HepG2 (cell line): ENCODE results near the gene THOP1. TPM values are rescaled to one million over a fixed set of nuclear protein-coding genes. Genes with fewer than 3 reads are reported as not detected.

Experiments used
- BRCA1 ChIP-seq: sonication (generic); formaldehyde crosslinking; IDR thresholded peaks from 2 replicates; pipeline ENCODE4 v1.4.0; 2020; ENCODE audit warnings: missing genetic modification reagents
- EED ChIP-seq: sonication (generic); formaldehyde crosslinking; IDR thresholded peaks from 2 replicates; pipeline ENCODE4 v1.5.0; 2020; ENCODE audit warnings: mild to moderate bottlenecking, missing genetic modification reagents
- FOXP1 ChIP-seq, 2 experiments: fragments of 450-650 bp in 1 of 2; IDR thresholded peaks; 2 replicates each; pipeline ENCODE4 v1.6.1; 2017 to 2018; ENCODE audit warnings: antibody characterized with exemption in 1 of 2
- GZF1 ChIP-seq: sonication (generic); formaldehyde crosslinking; IDR thresholded peaks from 2 replicates; pipeline ENCODE4 v1.5.1; 2020; ENCODE audit warnings: mild to moderate bottlenecking, missing genetic modification reagents
- HDAC6 ChIP-seq: fragments of 200-600 bp; sonication (generic); IDR thresholded peaks from 2 replicates; pipeline ENCODE4 v1.7.0; 2017; ENCODE audit warnings: mild to moderate bottlenecking, antibody characterized with exemption, low read length, low read depth
- NR1H2 ChIP-seq: sonication (generic); formaldehyde crosslinking; IDR thresholded peaks from 2 replicates; pipeline ENCODE4 v1.8.1; 2022; ENCODE audit warnings: low read depth, missing genetic modification reagents, borderline replicate concordance
- POGZ ChIP-seq: sonication (generic); formaldehyde crosslinking; IDR thresholded peaks from 2 replicates; pipeline ENCODE4 v1.4.0; 2020; ENCODE audit warnings: mild to moderate bottlenecking, missing genetic modification reagents
- RXRA ChIP-seq: sonication (generic); formaldehyde crosslinking; IDR thresholded peaks from 2 replicates; pipeline ENCODE4 v1.5.1; 2020; ENCODE audit warnings: missing genetic modification reagents
- SKI ChIP-seq: fragments of 450-650 bp; IDR thresholded peaks from one replicate; pipeline ENCODE4 v1.6.1; 2018; ENCODE audit warnings: mild to moderate bottlenecking; ENCODE audit not compliant: partially characterized antibody
- SNAI1 ChIP-seq: sonication (generic); formaldehyde crosslinking; IDR thresholded peaks from 2 replicates; pipeline ENCODE4 v1.5.0; 2020; ENCODE audit warnings: mild to moderate bottlenecking, missing genetic modification reagents, borderline replicate concordance
- TAF15 ChIP-seq: fragments of 200-400 bp; formaldehyde crosslinking; IDR thresholded peaks from one replicate; pipeline ENCODE4 v1.6.1; 2018; ENCODE audit warnings: mild to moderate bottlenecking, low read depth, low read length; ENCODE audit not compliant: poor library complexity, severe bottlenecking
- ZNF34 ChIP-seq: sonication (generic); formaldehyde crosslinking; IDR thresholded peaks from 2 replicates; pipeline ENCODE4 v1.4.0; 2020; ENCODE audit warnings: mild to moderate bottlenecking, missing genetic modification reagents, borderline replicate concordance
- ZNF841 ChIP-seq: sonication (generic); formaldehyde crosslinking; IDR thresholded peaks from 2 replicates; pipeline ENCODE4 v1.8.1; 2023; ENCODE audit warnings: missing genetic modification reagents, borderline replicate concordance
- polyA plus RNA-seq, 8 experiments: library from polyadenylated mRNA; depleted of rRNA in 3 of 8; stranded (reverse) in 7 of 8; unstranded in 1 of 8; fragments of >200 nt; fragmentation: Illumina TruSeq in 4 of 8; extraction: Trizol in 4 of 8; gene quantifications; 2 replicates each; pipeline versions ENCODE4 v1.2.1 to v1.2.3, GENCODE V29; 2011 to 2016; ENCODE audit warnings: low read depth in 4 of 8, missing spikeins in 1 of 8, mixed read lengths in 1 of 8; ENCODE audit not compliant: insufficient read depth in 1 of 8
- total RNA-seq, 5 experiments: library from RNA; depleted of rRNA; stranded (reverse); fragments of >200 nt; fragmentation: Illumina TruSeq; extraction: Trizol; gene quantifications; 2 replicates each; pipeline ENCODE4 v1.2.3, GENCODE V29; 2016; ENCODE audit warnings: low read depth in 1 of 5
- TF ChIP-seq, protein P1 (sequence below): sonication (generic); formaldehyde crosslinking; IDR thresholded peaks from 2 replicates; pipeline ENCODE4 v1.4.0; 2020; ENCODE audit warnings: missing genetic modification reagents, borderline replicate concordance
- TF ChIP-seq, protein P2 (sequence below): sonication (generic); formaldehyde crosslinking; IDR thresholded peaks from 2 replicates; pipeline ENCODE4 v1.5.1; 2020; ENCODE audit warnings: missing genetic modification reagents, mild to moderate bottlenecking, borderline replicate concordance
- TF ChIP-seq, protein P3 (sequence below): sonication (generic); formaldehyde crosslinking; IDR thresholded peaks from 2 replicates; pipeline ENCODE4 v1.5.0; 2020; ENCODE audit warnings: mild to moderate bottlenecking, missing genetic modification reagents, borderline replicate concordance
- TF ChIP-seq, protein P4 (sequence below): sonication (generic); formaldehyde crosslinking; IDR thresholded peaks from 2 replicates; pipeline ENCODE4 v1.4.0; 2020; ENCODE audit warnings: missing genetic modification reagents

Gene THOP1
- total and polyA plus RNA-seq, 2 of the 13 experiments (the other 11 are each of a cell fraction or from before 2014, with no cell fraction given) = 74.4 to 116 TPM

DNA sequence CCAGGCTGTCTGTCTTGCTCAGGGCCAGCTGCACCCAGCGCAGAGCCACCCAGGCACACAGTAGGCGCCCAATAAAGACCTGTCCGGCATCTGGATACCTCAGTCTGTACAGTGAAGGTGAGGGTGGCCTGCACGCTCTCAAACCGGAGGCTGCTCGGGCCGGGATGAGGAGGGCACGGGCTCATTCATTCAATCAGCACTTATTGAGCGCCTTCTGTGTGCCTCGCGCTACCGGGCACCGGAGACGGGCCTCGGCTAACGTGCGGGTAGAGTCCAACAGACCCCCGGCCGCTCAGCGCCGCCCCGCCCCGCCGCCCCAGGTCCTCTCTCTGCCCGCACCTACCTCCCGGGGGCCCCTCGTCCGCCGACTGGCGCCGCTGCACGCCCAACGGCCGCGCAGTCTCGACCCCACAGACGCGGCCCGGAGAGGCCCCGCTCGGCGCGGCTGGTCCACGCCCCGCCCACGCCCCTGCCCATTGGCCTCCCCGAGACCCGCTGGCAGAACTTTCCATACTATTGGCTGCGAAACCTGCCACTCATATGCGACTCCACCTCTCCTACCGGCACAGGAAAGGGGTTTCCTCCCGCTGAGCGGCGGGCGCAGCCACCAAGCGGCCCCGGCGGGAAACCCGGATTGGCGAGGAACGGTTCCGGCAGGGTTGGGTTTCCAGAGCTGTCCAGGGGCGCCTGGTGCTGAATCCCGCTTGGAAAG lies 45.5 kb upstream of the THOP1 start, which contains the start of gene SLC39A3 (continued):
- TF ChIP-seq, protein P1, sequence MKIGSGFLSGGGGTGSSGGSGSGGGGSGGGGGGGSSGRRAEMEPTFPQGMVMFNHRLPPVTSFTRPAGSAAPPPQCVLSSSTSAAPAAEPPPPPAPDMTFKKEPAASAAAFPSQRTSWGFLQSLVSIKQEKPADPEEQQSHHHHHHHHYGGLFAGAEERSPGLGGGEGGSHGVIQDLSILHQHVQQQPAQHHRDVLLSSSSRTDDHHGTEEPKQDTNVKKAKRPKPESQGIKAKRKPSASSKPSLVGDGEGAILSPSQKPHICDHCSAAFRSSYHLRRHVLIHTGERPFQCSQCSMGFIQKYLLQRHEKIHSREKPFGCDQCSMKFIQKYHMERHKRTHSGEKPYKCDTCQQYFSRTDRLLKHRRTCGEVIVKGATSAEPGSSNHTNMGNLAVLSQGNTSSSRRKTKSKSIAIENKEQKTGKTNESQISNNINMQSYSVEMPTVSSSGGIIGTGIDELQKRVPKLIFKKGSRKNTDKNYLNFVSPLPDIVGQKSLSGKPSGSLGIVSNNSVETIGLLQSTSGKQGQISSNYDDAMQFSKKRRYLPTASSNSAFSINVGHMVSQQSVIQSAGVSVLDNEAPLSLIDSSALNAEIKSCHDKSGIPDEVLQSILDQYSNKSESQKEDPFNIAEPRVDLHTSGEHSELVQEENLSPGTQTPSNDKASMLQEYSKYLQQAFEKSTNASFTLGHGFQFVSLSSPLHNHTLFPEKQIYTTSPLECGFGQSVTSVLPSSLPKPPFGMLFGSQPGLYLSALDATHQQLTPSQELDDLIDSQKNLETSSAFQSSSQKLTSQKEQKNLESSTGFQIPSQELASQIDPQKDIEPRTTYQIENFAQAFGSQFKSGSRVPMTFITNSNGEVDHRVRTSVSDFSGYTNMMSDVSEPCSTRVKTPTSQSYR (CRISPR knock-in tag) = peak; percentile 70; the same call in 1 of the 2 replicates
- peak; percentile 93 for TF ChIP-seq SKI
- peak; percentile 80; the same call in 1 of the 2 replicates for TF ChIP-seq SNAI1 (CRISPR knock-in tag)
- TF ChIP-seq TAF15 = no peak
- no peak for TF ChIP-seq ZNF34
- TF ChIP-seq, protein P2, sequence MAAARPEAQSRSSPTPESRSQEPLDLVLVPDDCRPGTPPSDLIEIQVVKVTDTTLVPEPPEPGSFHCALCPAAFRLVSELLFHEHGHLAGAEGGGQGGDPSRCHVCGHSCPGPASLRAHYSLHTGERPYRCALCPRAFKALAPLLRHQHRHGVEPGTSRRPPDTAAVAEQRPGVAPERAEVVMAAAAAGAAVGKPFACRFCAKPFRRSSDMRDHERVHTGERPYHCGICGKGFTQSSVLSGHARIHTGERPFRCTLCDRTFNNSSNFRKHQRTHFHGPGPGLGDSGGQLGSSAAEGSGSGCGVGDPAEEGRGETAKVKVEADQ (CRISPR knock-in tag) = peak; percentile 96; the same call in 1 of the 2 replicates
- TF ChIP-seq EED = no peak
- peak; percentile 92; the same call in 1 of the 2 replicates for TF ChIP-seq NR1H2 (CRISPR knock-in tag)
- TF ChIP-seq, protein P3, sequence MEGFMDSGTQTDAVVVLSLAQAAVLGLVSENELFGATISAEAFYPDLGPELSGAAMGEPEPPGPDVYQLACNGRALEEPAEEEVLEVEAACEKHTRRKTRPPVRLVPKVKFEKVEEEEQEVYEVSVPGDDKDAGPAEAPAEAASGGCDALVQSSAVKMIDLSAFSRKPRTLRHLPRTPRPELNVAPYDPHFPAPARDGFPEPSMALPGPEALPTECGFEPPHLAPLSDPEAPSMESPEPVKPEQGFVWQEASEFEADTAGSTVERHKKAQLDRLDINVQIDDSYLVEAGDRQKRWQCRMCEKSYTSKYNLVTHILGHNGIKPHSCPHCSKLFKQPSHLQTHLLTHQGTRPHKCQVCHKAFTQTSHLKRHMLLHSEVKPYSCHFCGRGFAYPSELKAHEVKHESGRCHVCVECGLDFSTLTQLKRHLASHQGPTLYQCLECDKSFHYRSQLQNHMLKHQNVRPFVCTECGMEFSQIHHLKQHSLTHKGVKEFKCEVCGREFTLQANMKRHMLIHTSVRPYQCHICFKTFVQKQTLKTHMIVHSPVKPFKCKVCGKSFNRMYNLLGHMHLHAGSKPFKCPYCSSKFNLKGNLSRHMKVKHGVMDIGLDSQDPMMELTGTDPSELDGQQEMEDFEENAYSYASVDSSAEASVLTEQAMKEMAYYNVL = peak; percentile 81
- TF ChIP-seq ZNF841 (CRISPR knock-in tag) = peak; percentile 91; the same call in 1 of the 2 replicates
- TF ChIP-seq POGZ (CRISPR knock-in tag) = peak; percentile 86
- peak; percentile 89 for TF ChIP-seq RXRA (CRISPR knock-in tag)
- TF ChIP-seq BRCA1 = peak; percentile 93
- TF ChIP-seq, protein P4, sequence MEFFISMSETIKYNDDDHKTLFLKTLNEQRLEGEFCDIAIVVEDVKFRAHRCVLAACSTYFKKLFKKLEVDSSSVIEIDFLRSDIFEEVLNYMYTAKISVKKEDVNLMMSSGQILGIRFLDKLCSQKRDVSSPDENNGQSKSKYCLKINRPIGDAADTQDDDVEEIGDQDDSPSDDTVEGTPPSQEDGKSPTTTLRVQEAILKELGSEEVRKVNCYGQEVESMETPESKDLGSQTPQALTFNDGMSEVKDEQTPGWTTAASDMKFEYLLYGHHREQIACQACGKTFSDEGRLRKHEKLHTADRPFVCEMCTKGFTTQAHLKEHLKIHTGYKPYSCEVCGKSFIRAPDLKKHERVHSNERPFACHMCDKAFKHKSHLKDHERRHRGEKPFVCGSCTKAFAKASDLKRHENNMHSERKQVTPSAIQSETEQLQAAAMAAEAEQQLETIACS (CRISPR knock-in tag) = no peak; the same call in 1 of the 2 replicates
- TF ChIP-seq GZF1 (CRISPR knock-in tag) = peak; percentile 64; the same call in 1 of the 2 replicates
- no peak for TF ChIP-seq HDAC6
- TF ChIP-seq FOXP1 (IDR thresholded peaks at IDR 0.05) = no peak
- no peak; the same call in 1 of the 2 replicates for TF ChIP-seq FOXP1 (CRISPR knock-in tag; IDR thresholded peaks at IDR 0.05)
